Activated naive CD8-positive, alpha-beta T cell treated with anti-CD3 and anti-CD28 coated beads for 36 hours (primary cell): ENCODE data around the gene CACNA1I. TPM values are rescaled to one million over a fixed set of nuclear protein-coding genes. Genes with fewer than 3 reads are reported as not detected.
"Not testable (repeated sequence)": the region's sequence is repeated elsewhere in the genome, so short reads cannot be mapped to it uniquely, and the experiment has no call there.

Experiments used
- DNase-seq: peaks from one replicate; pipeline ENCODE4 v3.0.0; 2021
- H3K27ac Mint-ChIP-seq: one replicate; pipeline ENCODE4 v1.8.0; 2022; ENCODE audit warnings: mild to moderate bottlenecking, moderate library complexity, mixed read lengths
- H3K27me3 Mint-ChIP-seq: one replicate; pipeline ENCODE4 v1.8.0; 2022; ENCODE audit warnings: mild to moderate bottlenecking, mixed read lengths
- H3K36me3 Mint-ChIP-seq: one replicate; pipeline ENCODE4 v1.8.0; 2021; ENCODE audit warnings: mild to moderate bottlenecking, mixed read lengths
- H3K4me1 Mint-ChIP-seq: one replicate; pipeline ENCODE4 v1.8.0; 2021; ENCODE audit warnings: mixed read lengths
- H3K4me3 Mint-ChIP-seq: one replicate; pipeline ENCODE4 v1.8.0; 2022; ENCODE audit warnings: mild to moderate bottlenecking, moderate library complexity, mixed read lengths
- H3K9me3 Mint-ChIP-seq: one replicate; pipeline ENCODE4 v1.8.0; 2022; ENCODE audit warnings: mixed read lengths
- total RNA-seq, 2 experiments: library from RNA; stranded (reverse); gene quantifications; one replicate each; pipeline ENCODE4 v1.2.3, GENCODE V29; 2021

CACNA1I gene
- under 1 TPM; 0.26 to 0.27 TPM for total RNA-seq

GRCh38 chr22:39570665-39571064 is at the start of gene CACNA1I:
TSS of gene CACNA1I (plus strand) at chr22:39570753. CDS start at chr22:39570753, 0 bp downstream.
- H3K9me3 Mint-ChIP-seq, result no peaks in the 10 kb centered on the region
- H3K4me1 Mint-ChIP-seq, result peaks cover 10% of the 10 kb centered on the region
- no peak within 1 kb of the TSS for H3K27ac Mint-ChIP-seq
- H3K4me3 Mint-ChIP-seq, result no peak within 1 kb of the TSS
- no peak for DNase-seq
- H3K36me3 Mint-ChIP-seq, result no peaks in the 10 kb centered on the region
- H3K27me3 Mint-ChIP-seq, result no peaks in the 10 kb centered on the region

DNA sequence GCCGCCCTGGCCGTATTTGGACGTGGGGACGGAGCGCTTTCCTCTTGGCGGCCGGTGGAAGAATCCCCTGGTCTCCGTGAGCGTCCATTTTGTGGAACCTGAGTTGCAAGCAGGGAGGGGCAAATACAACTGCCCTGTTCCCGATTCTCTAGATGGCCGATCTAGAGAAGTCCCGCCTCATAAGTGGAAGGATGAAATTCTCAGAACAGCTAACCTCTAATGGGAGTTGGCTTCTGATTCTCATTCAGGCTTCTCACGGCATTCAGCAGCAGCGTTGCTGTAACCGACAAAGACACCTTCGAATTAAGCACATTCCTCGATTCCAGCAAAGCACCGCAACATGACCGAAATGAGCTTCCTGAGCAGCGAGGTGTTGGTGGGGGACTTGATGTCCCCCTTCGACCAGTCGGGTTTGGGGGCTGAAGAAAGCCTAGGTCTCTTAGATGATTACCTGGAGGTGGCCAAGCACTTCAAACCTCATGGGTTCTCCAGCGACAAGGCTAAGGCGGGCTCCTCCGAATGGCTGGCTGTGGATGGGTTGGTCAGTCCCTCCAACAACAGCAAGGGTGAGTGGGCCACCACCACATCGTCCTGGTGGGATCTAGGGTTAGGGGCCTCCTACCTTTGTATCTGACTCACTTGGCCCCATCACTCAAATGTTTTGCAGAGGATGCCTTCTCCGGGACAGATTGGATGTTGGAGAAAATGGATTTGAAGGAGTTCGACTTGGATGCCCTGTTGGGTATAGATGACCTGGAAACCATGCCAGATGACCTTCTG is 49.3 kb upstream of the CACNA1I start:
- peaks cover 55% of the 10 kb centered on the region for H3K36me3 Mint-ChIP-seq
- H3K4me1 Mint-ChIP-seq, result peaks cover 56% of the 10 kb centered on the region
- not testable (repeated sequence) for H3K27me3 Mint-ChIP-seq, DNase-seq, H3K9me3 Mint-ChIP-seq
- H3K4me3 Mint-ChIP-seq, result peak overlapping the region; percentile 86
- H3K27ac Mint-ChIP-seq, result peak overlapping the region; percentile 96

- H3K27me3 Mint-ChIP-seq, H3K9me3 Mint-ChIP-seq, DNase-seq: not testable (repeated sequence)
- H3K4me1 Mint-ChIP-seq, result peaks cover 58% of the 10 kb centered on the region
- peak overlapping the region; percentile 96 for H3K27ac Mint-ChIP-seq
- H3K4me3 Mint-ChIP-seq, result peak overlapping the region; percentile 86
- peaks cover 57% of the 10 kb centered on the region for H3K36me3 Mint-ChIP-seq
Measured at GRCh38 chr22:39522091-39522490, 48.5 kb upstream of the CACNA1I start.

DNA sequence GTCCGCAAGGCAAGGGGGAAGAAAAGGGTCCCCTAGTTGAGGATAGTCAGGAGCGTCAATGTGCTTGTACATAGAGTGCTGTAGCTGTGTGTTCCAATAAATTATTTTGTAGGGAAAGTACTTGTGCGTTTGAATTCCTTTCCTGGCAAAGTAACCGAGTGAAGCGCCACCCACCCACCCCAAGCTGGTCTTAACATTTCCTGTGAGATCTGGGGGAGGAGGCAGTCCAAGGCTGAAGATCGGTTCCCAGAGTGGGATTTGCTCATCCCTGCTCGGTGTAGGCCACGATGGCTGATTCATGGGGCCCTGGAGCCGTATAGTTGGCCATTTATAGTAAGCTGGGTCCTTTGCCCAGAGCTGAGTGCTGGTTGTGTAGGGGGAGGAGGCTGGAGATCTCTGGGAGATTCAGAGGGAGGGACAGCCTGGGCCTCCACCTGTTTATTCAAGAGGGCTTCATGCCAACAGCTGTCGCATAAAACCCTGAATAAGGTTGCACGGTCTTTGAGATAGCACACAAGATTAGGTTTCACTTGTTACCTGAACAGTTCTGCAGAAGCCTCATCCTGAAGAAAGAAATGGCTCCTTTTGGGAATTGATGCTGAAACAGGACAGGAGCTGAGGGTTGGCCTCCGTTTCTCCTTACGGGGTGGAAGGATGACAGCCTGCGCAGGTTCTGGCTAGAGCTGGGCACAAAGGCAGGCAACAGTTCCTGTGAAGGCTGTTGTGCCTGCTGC is 47.8 kb upstream of the CACNA1I start:
- DNase-seq, result no peak
- H3K4me3 Mint-ChIP-seq, result peak overlapping the region; percentile 86
- H3K36me3 Mint-ChIP-seq, result peaks cover 61% of the 10 kb centered on the region
- peaks cover 10% of the 10 kb centered on the region for H3K27me3 Mint-ChIP-seq
- no peaks in the 10 kb centered on the region for H3K9me3 Mint-ChIP-seq
- peak overlapping the region; percentile 96 for H3K27ac Mint-ChIP-seq
- H3K4me1 Mint-ChIP-seq, result peaks cover 63% of the 10 kb centered on the region

- no peak for DNase-seq
- Mint-ChIP-seq H3K27me3 (peaks cover 10% of the 10 kb centered on the region), H3K4me3 (peak overlapping the region; percentile 40), H3K36me3 (peaks cover 69% of the 10 kb centered on the region), H3K9me3 (no peaks in the 10 kb centered on the region), H3K4me1 (peaks cover 65% of the 10 kb centered on the region), H3K27ac (peak overlapping the region; percentile 62)
Measured at GRCh38 chr22:39524089-39524752, 46.3 kb upstream of the CACNA1I start.

DNA sequence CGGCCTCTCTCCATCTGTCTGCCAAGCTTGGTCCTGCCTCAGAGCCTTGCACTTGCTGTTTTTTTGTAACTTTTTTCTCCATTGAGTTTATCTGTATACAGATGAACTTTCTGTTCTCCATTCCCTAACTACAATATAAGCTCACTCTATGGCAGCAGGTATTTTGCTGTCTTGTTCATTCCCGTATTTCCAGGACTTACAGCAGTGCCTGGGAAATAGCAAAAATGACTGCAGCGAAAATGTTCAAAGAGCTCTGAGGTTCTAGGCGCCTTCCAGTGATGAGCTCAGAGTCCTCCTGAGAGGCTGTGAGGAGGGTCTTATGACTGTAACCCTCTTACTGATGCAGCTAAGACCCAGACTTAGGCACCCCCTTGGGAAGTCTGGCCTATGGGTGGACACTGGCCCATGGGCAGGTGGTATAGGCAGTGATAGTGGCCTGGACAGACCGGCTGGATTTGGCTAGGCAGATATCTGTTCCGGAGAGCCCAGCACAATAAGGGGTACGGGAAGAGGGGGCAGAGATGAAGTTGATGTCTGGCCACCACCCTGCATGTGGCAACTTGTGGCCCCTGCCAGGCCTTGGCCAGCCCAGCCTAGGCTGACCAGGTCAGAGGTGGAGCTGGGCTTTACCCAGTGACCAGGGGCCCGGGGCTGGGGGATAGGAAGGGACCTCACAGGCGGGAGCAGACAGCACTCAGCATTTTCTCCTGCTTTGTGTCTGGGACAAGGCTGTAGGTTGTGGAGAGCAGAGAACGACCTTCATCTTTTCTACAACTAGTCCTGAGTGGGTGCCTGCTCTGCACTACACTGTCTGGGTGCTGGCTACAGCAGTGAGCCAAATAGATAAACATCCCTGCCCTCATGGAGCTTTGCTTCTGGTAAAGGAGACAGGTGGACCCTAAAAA is 45.5 kb upstream of the CACNA1I start:
- Mint-ChIP-seq H3K4me3 (peak overlapping the region; percentile 40), H3K4me1 (peaks cover 72% of the 10 kb centered on the region), H3K9me3 (no peaks in the 10 kb centered on the region), H3K27me3 (peaks cover 9% of the 10 kb centered on the region), H3K27ac (peak overlapping the region; percentile 86), H3K36me3 (peaks cover 76% of the 10 kb centered on the region)
- DNase-seq, result no peak

DNA sequence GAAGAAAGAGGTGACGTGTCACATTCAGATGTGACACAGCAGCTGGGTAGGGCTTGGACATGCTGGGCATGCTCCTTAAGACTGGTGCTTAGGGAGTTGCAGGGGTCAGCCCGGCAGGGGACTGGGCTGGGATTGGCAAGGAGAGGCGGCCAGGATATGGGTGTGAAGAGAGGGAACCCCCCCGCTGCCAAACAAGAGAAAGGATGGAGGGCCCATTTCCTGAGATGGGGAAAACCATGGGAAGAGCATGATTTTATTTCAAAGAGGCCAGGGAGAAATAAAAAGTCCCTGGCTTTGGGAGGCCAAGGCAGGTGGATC is 44.9 kb upstream of the CACNA1I start:
- Mint-ChIP-seq H3K27ac (peak overlapping the region; percentile 86), H3K4me1 (peaks cover 76% of the 10 kb centered on the region), H3K36me3 (peaks cover 78% of the 10 kb centered on the region), H3K9me3 (no peaks in the 10 kb centered on the region), H3K4me3 (no peak overlapping the region), H3K27me3 (peaks cover 3% of the 10 kb centered on the region)
- DNase-seq, result no peak

DNA sequence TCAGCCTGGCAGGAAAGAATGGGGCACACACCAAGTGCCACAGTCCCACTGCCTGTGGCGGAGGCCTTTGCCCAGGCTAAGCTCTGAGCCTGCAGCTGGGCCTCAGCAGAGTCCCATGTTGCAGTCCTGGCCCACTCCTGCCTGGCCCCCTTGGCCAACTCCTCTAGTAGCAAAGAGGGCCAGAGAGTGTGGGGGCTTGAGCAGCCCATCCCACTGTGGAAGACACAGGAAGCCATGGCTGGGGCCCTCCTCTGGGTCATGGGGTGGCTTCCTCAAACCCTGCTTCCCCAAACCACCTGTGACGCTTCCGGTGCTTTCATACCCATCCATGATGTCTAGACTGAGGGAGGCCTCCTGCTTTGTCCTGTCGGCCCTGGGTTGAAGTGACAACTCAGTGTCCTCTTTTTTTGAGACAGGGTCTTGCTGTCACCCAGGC is 43.8 kb upstream of the CACNA1I start:
- peak overlapping the region; percentile 75 for H3K27ac Mint-ChIP-seq
- H3K4me1 Mint-ChIP-seq, result peaks cover 85% of the 10 kb centered on the region
- peak overlapping the region; percentile 4 for H3K4me3 Mint-ChIP-seq
- no peaks in the 10 kb centered on the region for H3K9me3 Mint-ChIP-seq
- H3K27me3 Mint-ChIP-seq, result peaks cover under 1% of the 10 kb centered on the region
- no peak for DNase-seq
- H3K36me3 Mint-ChIP-seq, result peaks cover 76% of the 10 kb centered on the region

DNA sequence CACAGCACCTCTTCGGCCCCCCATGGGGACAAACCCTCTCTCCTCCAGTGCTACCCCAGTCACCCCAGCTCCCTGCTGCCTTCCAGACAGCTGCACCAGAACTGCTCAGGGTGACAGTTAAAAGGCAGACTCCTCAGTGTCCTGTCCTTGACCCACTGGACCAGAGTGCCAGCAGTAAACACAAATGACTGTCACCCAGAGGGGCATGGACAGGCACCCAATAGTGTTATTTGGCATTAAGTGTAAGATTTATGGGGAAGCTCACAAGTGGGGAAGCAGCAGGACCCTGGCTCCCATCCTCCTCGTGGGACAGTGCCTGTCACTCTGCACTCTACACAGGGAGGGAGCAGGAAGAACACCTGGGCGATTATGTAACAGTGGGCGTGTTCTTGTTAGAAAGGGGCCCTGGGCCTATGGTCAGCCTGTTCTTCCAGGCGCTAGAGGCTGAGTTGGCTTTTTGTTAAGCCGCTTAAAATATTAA is 43.0 kb upstream of the CACNA1I start:
- no peaks in the 10 kb centered on the region for H3K27me3 Mint-ChIP-seq
- peaks cover 80% of the 10 kb centered on the region for H3K4me1 Mint-ChIP-seq
- no peak for DNase-seq
- H3K36me3 Mint-ChIP-seq, result peaks cover 75% of the 10 kb centered on the region
- no peaks in the 10 kb centered on the region for H3K9me3 Mint-ChIP-seq
- peak overlapping the region; percentile 37 for H3K4me3 Mint-ChIP-seq
- peak overlapping the region; percentile 75 for H3K27ac Mint-ChIP-seq

- H3K4me3 Mint-ChIP-seq, result peak overlapping the region; percentile 2
- DNase-seq, result no peak
Measured at GRCh38 chr22:39528080-39528661, 42.4 kb upstream of the CACNA1I start.

DNA sequence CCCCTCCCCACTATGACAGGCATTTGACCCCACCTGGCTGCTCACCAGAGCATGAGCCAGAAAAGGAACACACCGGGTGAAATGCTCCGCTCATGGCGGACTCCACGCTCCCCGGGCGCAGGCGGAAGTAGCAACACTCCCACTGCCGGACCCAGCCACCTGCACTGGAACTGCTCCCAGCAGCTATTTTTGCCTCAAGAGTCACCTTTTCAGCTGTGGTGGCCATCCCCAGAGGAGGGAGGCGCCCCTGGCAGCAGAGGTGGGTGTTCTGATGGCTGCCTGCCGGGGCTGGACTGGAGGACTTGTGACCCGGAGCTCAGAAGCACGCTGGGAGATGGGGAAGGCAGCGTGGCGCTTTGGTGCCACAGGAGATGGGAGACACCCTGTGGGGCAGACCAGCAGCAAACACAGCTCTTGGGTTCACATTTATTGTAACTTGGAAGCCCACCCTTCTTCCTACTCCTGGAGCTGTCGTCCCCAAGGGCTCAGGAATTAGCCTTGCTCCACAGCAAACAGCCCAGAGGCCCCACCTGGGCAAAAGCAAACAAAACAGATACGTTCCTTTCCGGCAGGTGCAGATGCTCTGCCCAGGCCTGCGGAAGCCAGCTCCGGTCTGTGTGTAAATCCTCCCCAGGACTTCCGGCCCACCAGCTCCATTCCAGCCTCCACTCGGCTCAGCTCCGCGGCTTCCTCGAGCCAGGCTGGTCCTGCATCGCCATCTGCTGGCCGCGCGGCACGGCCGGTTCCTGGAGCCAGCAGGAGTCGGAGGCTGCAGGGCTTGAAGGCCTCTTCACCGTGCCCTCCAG is 41.7 kb upstream of the CACNA1I start:
- Mint-ChIP-seq H3K4me1 (peaks cover 69% of the 10 kb centered on the region), H3K36me3 (peaks cover 66% of the 10 kb centered on the region), H3K27me3 (no peaks in the 10 kb centered on the region), H3K27ac (peak overlapping the region; percentile 78), H3K4me3 (peak overlapping the region; percentile 77), H3K9me3 (no peaks in the 10 kb centered on the region)
- DNase-seq, result peak; percentile 92

More at GRCh38 chr22:39528080-39528661, 42.4 kb upstream of the CACNA1I start:
- peaks cover 74% of the 10 kb centered on the region for H3K4me1 Mint-ChIP-seq
- H3K27me3 Mint-ChIP-seq, result no peaks in the 10 kb centered on the region
- H3K27ac Mint-ChIP-seq, result peak overlapping the region; percentile 75
- H3K36me3 Mint-ChIP-seq, result peaks cover 70% of the 10 kb centered on the region
- H3K9me3 Mint-ChIP-seq, result no peaks in the 10 kb centered on the region

DNA sequence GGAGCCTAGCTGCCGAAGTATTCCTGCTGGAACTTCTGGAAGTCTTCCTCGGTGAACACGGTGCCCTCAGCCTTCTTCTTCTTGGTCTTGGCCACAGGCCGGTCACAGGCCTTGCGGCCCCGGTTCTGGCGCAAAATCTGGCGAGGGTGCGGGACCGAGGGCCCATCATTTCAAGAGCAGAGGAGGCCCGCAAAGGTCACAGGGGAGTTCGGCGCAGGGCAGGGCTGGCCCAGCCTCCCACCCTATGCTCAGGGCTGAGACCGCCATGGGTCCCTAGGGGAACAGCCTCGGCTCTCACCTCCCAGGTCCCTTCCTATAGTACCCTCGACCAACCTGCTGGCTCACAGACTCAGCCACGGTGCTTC is 41.1 kb upstream of the CACNA1I start:
- peak overlapping the region; percentile 78 for H3K27ac Mint-ChIP-seq
- H3K36me3 Mint-ChIP-seq, result peaks cover 62% of the 10 kb centered on the region
- H3K4me3 Mint-ChIP-seq, result peak overlapping the region; percentile 77
- H3K4me1 Mint-ChIP-seq, result peaks cover 67% of the 10 kb centered on the region
- H3K9me3 Mint-ChIP-seq, result no peaks in the 10 kb centered on the region
- no peak for DNase-seq
- H3K27me3 Mint-ChIP-seq, result no peaks in the 10 kb centered on the region

GRCh38 chr22:39530116-39530515 is 40.4 kb upstream of the CACNA1I start:
- Mint-ChIP-seq H3K4me3 (peak overlapping the region; percentile 77), H3K27me3 (no peaks in the 10 kb centered on the region), H3K9me3 (no peaks in the 10 kb centered on the region), H3K36me3 (peaks cover 56% of the 10 kb centered on the region), H3K27ac (peak overlapping the region; percentile 11), H3K4me1 (peaks cover 61% of the 10 kb centered on the region)
- DNase-seq, result no peak
